ENCODE data around the gene HLA-G. TPM values are rescaled to one million over a fixed set of nuclear protein-coding genes. Genes with fewer than 3 reads are reported as not detected.

The HLA-G gene
- total RNA-seq, 1 donor from 2014 or later = not detected

GRCh38 chr6:29851190-29851589 lies 23.6 kb downstream of the HLA-G start:
- Mint-ChIP-seq H3K27ac (no peak overlapping the region), H3K4me1 (no peaks in the 10 kb centered on the region), H3K27me3 (ENCODE audit: insufficient read depth, low read depth) (peaks cover 5% of the 10 kb centered on the region), H3K9me3 (no peaks in the 10 kb centered on the region), H3K36me3 (no peaks in the 10 kb centered on the region), H3K4me3 (no peak overlapping the region)
- H2AFZ ChIP-seq (replicated peaks) = no peak overlapping the region
- peaks cover 28% of the 10 kb centered on the region for H3K27me3 ChIP-seq
- TF ChIP-seq EZH2 (IDR thresholded peaks at IDR 0.05) (no peak), CTCF (IDR thresholded peaks at IDR 0.05) (no peak), EZH2phosphoT487 (IDR thresholded peaks at IDR 0.05) (no peak)
- no peak overlapping the region for H3K4me3 ChIP-seq
- no peak for DNase-seq (ENCODE audit: low spot score)
- no peaks in the 10 kb centered on the region for H3K36me3 ChIP-seq
- no peaks in the 10 kb centered on the region for H3K9me3 ChIP-seq (ENCODE audit: low read depth)
- no peak overlapping the region for H3K9ac ChIP-seq
- H3K79me2 ChIP-seq (ENCODE audit: low read depth) = no peaks in the 10 kb centered on the region
- H3K4me1 ChIP-seq = no peaks in the 10 kb centered on the region
- H3K27ac ChIP-seq = no peak overlapping the region
- no peaks in the 10 kb centered on the region for H3F3A ChIP-seq (ENCODE audit: low read depth)
- H4K20me1 ChIP-seq (ENCODE audit: low read depth) = no peaks in the 10 kb centered on the region
- H3K4me2 ChIP-seq = no peak overlapping the region

- H3K27ac ChIP-seq = no peak overlapping the region
- no peak overlapping the region for H2AFZ ChIP-seq (replicated peaks)
- H3K4me2 ChIP-seq = no peak overlapping the region
- no peak overlapping the region for H3K4me3 ChIP-seq
- H3K9me3 ChIP-seq (ENCODE audit: low read depth) = no peaks in the 10 kb centered on the region
- Mint-ChIP-seq H3K4me3 (no peak overlapping the region), H3K27ac (no peak overlapping the region), H3K36me3 (no peaks in the 10 kb centered on the region), H3K9me3 (no peaks in the 10 kb centered on the region), H3K27me3 (ENCODE audit: insufficient read depth, low read depth) (peaks cover 4% of the 10 kb centered on the region), H3K4me1 (no peaks in the 10 kb centered on the region)
- peaks cover 29% of the 10 kb centered on the region for H3K27me3 ChIP-seq
- H3K36me3 ChIP-seq = no peaks in the 10 kb centered on the region
- H3K79me2 ChIP-seq (ENCODE audit: low read depth) = no peaks in the 10 kb centered on the region
- H3K9ac ChIP-seq = no peak overlapping the region
- H3K4me1 ChIP-seq = no peaks in the 10 kb centered on the region
- TF ChIP-seq CTCF (IDR thresholded peaks at IDR 0.05) (no peak), EZH2 (IDR thresholded peaks at IDR 0.05) (no peak), EZH2phosphoT487 (IDR thresholded peaks at IDR 0.05) (no peak)
- H3F3A ChIP-seq (ENCODE audit: low read depth) = no peaks in the 10 kb centered on the region
- no peaks in the 10 kb centered on the region for H4K20me1 ChIP-seq (ENCODE audit: low read depth)
- no peak for DNase-seq (ENCODE audit: low spot score)
These were observed 25.6 kb downstream of the HLA-G start for GRCh38 chr6:29853245-29853644.

- no peak overlapping the region for H3K4me3 ChIP-seq
- Mint-ChIP-seq H3K27ac (no peak overlapping the region), H3K9me3 (peaks cover 2% of the 10 kb centered on the region), H3K27me3 (ENCODE audit: insufficient read depth, low read depth) (peaks cover 6% of the 10 kb centered on the region), H3K4me1 (no peaks in the 10 kb centered on the region), H3K4me3 (no peak overlapping the region), H3K36me3 (no peaks in the 10 kb centered on the region)
- no peaks in the 10 kb centered on the region for H3K79me2 ChIP-seq (ENCODE audit: low read depth)
- no peak overlapping the region for H3K9ac ChIP-seq
- H3K36me3 ChIP-seq = no peaks in the 10 kb centered on the region
- no peak for TF ChIP-seq EZH2phosphoT487 (IDR thresholded peaks at IDR 0.05)
- TF ChIP-seq CTCF (IDR thresholded peaks at IDR 0.05) = no peak
- TF ChIP-seq EZH2 (IDR thresholded peaks at IDR 0.05) = no peak
- H3K9me3 ChIP-seq (ENCODE audit: low read depth) = no peaks in the 10 kb centered on the region
- no peaks in the 10 kb centered on the region for H3K4me1 ChIP-seq
- no peaks in the 10 kb centered on the region for H4K20me1 ChIP-seq (ENCODE audit: low read depth)
- DNase-seq (ENCODE audit: low spot score) = no peak
- H3F3A ChIP-seq (ENCODE audit: low read depth) = no peaks in the 10 kb centered on the region
- H3K4me2 ChIP-seq = no peak overlapping the region
- H3K27me3 ChIP-seq = peaks cover 18% of the 10 kb centered on the region
- no peak overlapping the region for H2AFZ ChIP-seq (replicated peaks)
- no peak overlapping the region for H3K27ac ChIP-seq
These were observed 30.4 kb downstream of the HLA-G start for GRCh38 chr6:29858006-29858405.

Data from neural progenitor cell (in vitro differentiated cells).